GM23338 (cell line): ENCODE results near the gene METTL14. TPM values are rescaled to one million over a fixed set of nuclear protein-coding genes. Genes with fewer than 3 reads are reported as not detected.

Source experiments
- ATAC-seq: fragments of 200-7000 bp; cut with Tn5 transposase; 3 replicates; pipeline ENCODE4 v1.9.1; 2020
- DNase-seq: peaks from one replicate; pipeline ENCODE4 v3.0.0-alpha.2; 2015; ENCODE audit warnings: low spot score
- H2AFZ ChIP-seq: fragments of 200-600 bp; sonication (generic); 2 replicates; pipeline ENCODE4 v1.8.0; 2016; ENCODE audit warnings: antibody characterized with exemption, mild to moderate bottlenecking, moderate library complexity
- H3F3A ChIP-seq: fragments of 200-600 bp; sonication (generic); replicated peaks from 2 replicates; pipeline ENCODE4 v1.8.0; 2017; ENCODE audit warnings: antibody characterized with exemption, mixed run types, low read depth
- H3K27ac ChIP-seq: fragments of 200-600 bp; sonication (generic); 2 replicates; pipeline ENCODE4 v1.6.1; 2016; ENCODE audit warnings: low read depth
- H3K27me3 ChIP-seq: fragments of 200-600 bp; sonication (generic); 2 replicates; pipeline ENCODE4 v1.8.0; 2016; ENCODE audit warnings: mild to moderate bottlenecking, mixed run types, moderate library complexity; ENCODE audit not compliant: insufficient read depth
- H3K36me3 ChIP-seq: fragments of 200-600 bp; sonication (generic); 2 replicates; pipeline ENCODE4 v1.8.0; 2016; ENCODE audit warnings: mild to moderate bottlenecking; ENCODE audit not compliant: insufficient read depth
- H3K4me1 ChIP-seq: fragments of 200-600 bp; sonication (generic); 2 replicates; pipeline ENCODE4 v1.8.0; 2016; ENCODE audit warnings: mild to moderate bottlenecking, moderate library complexity; ENCODE audit not compliant: insufficient read depth
- H3K4me2 ChIP-seq: fragments of 200-600 bp; sonication (generic); 2 replicates; pipeline ENCODE4 v1.7.1; 2017; ENCODE audit warnings: mixed run types
- H3K4me3 ChIP-seq: fragments of 200-600 bp; sonication (generic); 2 replicates; pipeline ENCODE4 v1.6.1; 2016; ENCODE audit warnings: mixed run types
- H3K79me2 ChIP-seq: fragments of 200-600 bp; sonication (generic); replicated peaks from 2 replicates; pipeline ENCODE4 v1.8.0; 2017; ENCODE audit warnings: mild to moderate bottlenecking; ENCODE audit not compliant: insufficient read depth
- H3K9me2 ChIP-seq: fragments of 200-600 bp; sonication (generic); 2 replicates; pipeline ENCODE4 v1.8.0; 2017; ENCODE audit not compliant: insufficient read depth
- H4K20me1 ChIP-seq: fragments of 200-600 bp; sonication (generic); replicated peaks from 2 replicates; pipeline ENCODE4 v1.8.0; 2017; ENCODE audit warnings: mild to moderate bottlenecking; ENCODE audit not compliant: insufficient read depth
- H3K27ac Mint-ChIP-seq: 2 replicates; pipeline ENCODE4 v1.8.0; 2020; ENCODE audit warnings: inconsistent platforms, mild to moderate bottlenecking, moderate library complexity, mixed read lengths
- H3K27me3 Mint-ChIP-seq: 3 replicates; pipeline ENCODE4 v1.8.0; 2022; ENCODE audit warnings: low read depth, mild to moderate bottlenecking, moderate library complexity, mixed read lengths, inconsistent platforms; ENCODE audit not compliant: insufficient read depth, poor library complexity
- H3K36me3 Mint-ChIP-seq: 3 replicates; pipeline ENCODE4 v1.8.0; 2021; ENCODE audit warnings: low read depth, mild to moderate bottlenecking, inconsistent platforms, moderate library complexity, mixed read lengths
- H3K4me1 Mint-ChIP-seq: 3 replicates; pipeline ENCODE4 v1.8.0; 2020; ENCODE audit warnings: mild to moderate bottlenecking, inconsistent platforms, mixed read lengths
- H3K4me3 Mint-ChIP-seq: 3 replicates; pipeline ENCODE4 v1.8.0; 2021; ENCODE audit warnings: moderate library complexity, mild to moderate bottlenecking, inconsistent platforms, mixed read lengths
- H3K9me3 Mint-ChIP-seq: 3 replicates; pipeline ENCODE4 v1.8.0; 2020; ENCODE audit warnings: moderate library complexity, mild to moderate bottlenecking, inconsistent platforms, mixed read lengths
- CTCF ChIP-seq, 2 experiments: fragments of 200-600 bp in 1 of 2; sonication (generic) in 1 of 2; conservative IDR thresholded peaks; 2 replicates each; pipeline versions ENCODE4 v1.5.1 to v1.6.1; 2016 to 2017; ENCODE audit warnings: antibody characterized with exemption in 2 of 2, low read depth in 2 of 2, mild to moderate bottlenecking in 2 of 2, moderate library complexity in 1 of 2
- NANOG ChIP-seq: IDR thresholded peaks from 2 replicates; pipeline ENCODE4 v1.6.1; 2016; ENCODE audit warnings: antibody characterized with exemption, borderline replicate concordance
- REST ChIP-seq: IDR thresholded peaks from one replicate; pipeline ENCODE4 v1.6.1; 2018; ENCODE audit warnings: antibody characterized with exemption; ENCODE audit not compliant: unreplicated experiment
- STAT1 ChIP-seq: IDR thresholded peaks from one replicate; pipeline ENCODE4 v1.6.1; 2016; ENCODE audit warnings: antibody characterized with exemption; ENCODE audit not compliant: unreplicated experiment
- ZNF462 ChIP-seq: fragments of 250-450 bp; sonication (Bioruptor Pico); IDR thresholded peaks from 2 replicates; pipeline ENCODE4 v1.5.0; 2020; ENCODE audit warnings: mild to moderate bottlenecking, moderate library complexity
- polyA plus RNA-seq: library from polyadenylated mRNA; unstranded; fragments of >200 nt; fragmentation: Nextera tagmentation; extraction: Ambion mirVana; gene quantifications from 2 replicates; pipeline ENCODE4 v1.2.1, GENCODE V29; 2016
- total RNA-seq: library from RNA; depleted of rRNA; stranded (reverse); fragments of >200 nt; shearing (Covaris generic); gene quantifications from 2 replicates; pipeline ENCODE4 v1.2.3, GENCODE V29; 2014

The METTL14 gene
- total and polyA plus RNA-seq, 2 experiments from 2014 or later, result 39.3 to 56.8 TPM

- no peaks in the 10 kb centered on the region; the same call in 1 of the 2 replicates for H4K20me1 ChIP-seq
- DNase-seq (peak; percentile 43), ATAC-seq (no peak)
- no peak overlapping the region for H3K4me2 ChIP-seq
- H3K27me3 Mint-ChIP-seq, result no peaks in the 10 kb centered on the region
- no peak overlapping the region for H3K27ac Mint-ChIP-seq
- H3K4me3 ChIP-seq, result no peak overlapping the region
- H3K4me3 Mint-ChIP-seq, result no peak overlapping the region
- peaks cover 43% of the 10 kb centered on the region for H3K36me3 ChIP-seq
- H3K4me1 ChIP-seq, result 0 out of 2 replicates have a peak, but pooled peaks cover 6% of the 10 kb centered on the region
- no peak overlapping the region for H2AFZ ChIP-seq
- no peaks in the 10 kb centered on the region for H3K79me2 ChIP-seq
- no peaks in the 10 kb centered on the region for H3K27me3 ChIP-seq
- peaks cover 55% of the 10 kb centered on the region for H3K36me3 Mint-ChIP-seq
- H3K4me1 Mint-ChIP-seq, result peaks cover 3% of the 10 kb centered on the region; the same call in 2 of the 3 replicates
- no peaks in the 10 kb centered on the region; the same call in 1 of the 2 replicates for H3F3A ChIP-seq
- no peaks in the 10 kb centered on the region for H3K9me3 Mint-ChIP-seq
- no peak for TF ChIP-seq STAT1
- TF ChIP-seq NANOG, result no peak
- no peak for TF ChIP-seq ZNF462 (CRISPR knock-in tag)
- TF ChIP-seq CTCF (conservative IDR thresholded peaks at IDR 0.05; ENCODE audit: low read depth in 2 of 2), result peak in 1 of 2 experiments; percentile 54; a peak in 3 of 4 replicates
- no peak for TF ChIP-seq REST
- no peaks in the 10 kb centered on the region for H3K9me2 ChIP-seq
- H3K27ac ChIP-seq, result no peak overlapping the region
Measured at GRCh38 chr4:118740869-118741268, 55.7 kb downstream of the METTL14 start.
